ENCODE data around the gene BCAS3.

The BCAS3 gene

DNA sequence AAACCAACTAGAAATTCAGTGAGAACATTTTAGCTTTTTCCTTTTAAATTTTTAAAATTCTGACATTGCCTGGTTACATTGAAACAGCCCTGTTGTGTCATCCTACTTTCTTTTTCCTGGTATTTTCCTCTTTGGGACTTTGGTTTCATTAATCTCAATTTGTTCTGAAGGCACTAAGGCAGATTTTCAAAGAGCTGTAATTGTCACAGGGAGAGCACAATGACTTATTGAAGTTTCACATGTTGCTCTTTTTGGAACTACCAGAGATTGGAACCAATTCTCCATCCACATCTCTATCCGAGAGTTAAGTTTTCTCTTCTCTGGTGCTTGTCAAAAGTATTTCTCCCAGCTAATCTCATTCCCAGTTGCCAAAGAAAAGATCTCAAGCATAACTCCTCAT, 577.3 kb downstream of the BCAS3 start:
- H3K4me1 Mint-ChIP-seq: peaks cover 8% of the 10 kb centered on the region
- ATAC-seq (no peak), DNase-seq (ENCODE audit: low spot score in 2 of 2) (no peak)
- H3K27ac Mint-ChIP-seq: no peak overlapping the region
- H3K9me3 Mint-ChIP-seq: no peaks in the 10 kb centered on the region
- no peaks in the 10 kb centered on the region for H3K36me3 Mint-ChIP-seq
- H3K4me3 Mint-ChIP-seq: no peak overlapping the region

- no peak overlapping the region for H3K4me3 Mint-ChIP-seq
- peaks cover 6% of the 10 kb centered on the region for H3K4me1 Mint-ChIP-seq
- no peaks in the 10 kb centered on the region for H3K36me3 Mint-ChIP-seq
- ATAC-seq: no peak
- no peak overlapping the region for H3K27ac Mint-ChIP-seq
- no peaks in the 10 kb centered on the region for H3K9me3 Mint-ChIP-seq
- DNase-seq (ENCODE audit: low spot score in 2 of 2): no peak
These were observed 578.0 kb downstream of the BCAS3 start for GRCh38 chr17:61255647-61256046.

- ATAC-seq: no peak
- Mint-ChIP-seq H3K4me3 (no peak overlapping the region), H3K9me3 (no peaks in the 10 kb centered on the region), H3K27ac (no peak overlapping the region), H3K36me3 (no peaks in the 10 kb centered on the region), H3K4me1 (no peaks in the 10 kb centered on the region)
- no peak for DNase-seq (ENCODE audit: low spot score in 2 of 2)
These were observed 581.7 kb downstream of the BCAS3 start for GRCh38 chr17:61259360-61259759.

- DNase-seq (ENCODE audit: low spot score in 2 of 2) (no peak), ATAC-seq (no peak)
- no peaks in the 10 kb centered on the region for H3K4me1 Mint-ChIP-seq
- no peak overlapping the region for H3K4me3 Mint-ChIP-seq
- no peak overlapping the region for H3K27ac Mint-ChIP-seq
- no peaks in the 10 kb centered on the region for H3K36me3 Mint-ChIP-seq
- H3K9me3 Mint-ChIP-seq: no peaks in the 10 kb centered on the region
These were observed 582.6 kb downstream of the BCAS3 start for GRCh38 chr17:61260071-61260797.

DNA sequence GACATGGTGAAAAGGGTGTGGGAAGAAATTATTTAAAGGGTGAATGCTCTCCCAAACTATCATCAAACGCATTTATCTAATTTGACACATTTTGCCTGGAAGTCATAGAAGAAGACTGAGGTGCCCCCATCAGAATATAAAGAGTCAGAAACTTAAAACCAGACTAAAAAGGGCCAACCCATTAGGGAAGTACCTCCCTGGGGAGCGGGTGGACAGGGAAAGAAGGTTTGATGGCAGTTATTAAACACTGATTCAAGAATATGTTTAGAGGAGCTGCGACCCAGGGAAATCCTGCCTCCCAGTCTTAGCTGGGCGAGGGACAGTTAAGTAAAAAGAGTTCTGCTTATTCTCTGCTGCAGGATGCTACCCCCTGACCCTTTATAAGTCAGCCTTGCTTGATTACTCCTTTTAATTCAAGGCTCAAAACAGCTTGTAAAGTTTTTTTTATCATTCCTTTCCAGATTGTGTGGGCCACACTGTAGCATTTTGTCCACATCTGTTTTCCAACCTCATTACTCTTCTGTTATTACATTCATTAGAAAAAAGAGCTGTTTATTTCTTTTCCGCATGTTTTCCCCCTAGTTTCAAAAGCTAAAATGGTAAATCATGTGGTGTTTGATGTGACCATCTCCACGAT, 583.5 kb downstream of the BCAS3 start:
- H3K36me3 Mint-ChIP-seq: no peaks in the 10 kb centered on the region
- no peak overlapping the region for H3K4me3 Mint-ChIP-seq
- H3K27ac Mint-ChIP-seq: no peak overlapping the region
- DNase-seq (ENCODE audit: low spot score in 2 of 2) (no peak), ATAC-seq (no peak)
- no peaks in the 10 kb centered on the region for H3K9me3 Mint-ChIP-seq
- no peaks in the 10 kb centered on the region for H3K4me1 Mint-ChIP-seq

DNA sequence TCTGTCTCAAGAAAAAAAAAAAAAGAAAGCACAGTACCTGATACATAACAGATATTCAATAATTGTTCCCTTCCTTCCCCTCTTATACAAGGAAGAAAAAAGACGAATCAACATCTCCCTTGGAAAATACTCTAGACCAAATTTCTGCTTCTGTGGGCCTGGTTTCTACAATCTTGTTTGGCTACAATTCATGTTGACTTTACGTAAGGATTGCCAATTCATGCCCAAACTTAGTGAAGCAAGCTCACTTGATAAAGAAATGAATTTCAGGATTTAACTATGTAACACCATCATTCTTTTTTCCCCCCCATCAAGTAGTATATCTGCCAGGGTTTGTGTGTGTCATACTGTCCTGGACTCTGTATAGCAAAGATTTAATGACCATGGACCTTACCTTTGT, 587.7 kb downstream of the BCAS3 start:
- no peak overlapping the region for H3K4me3 Mint-ChIP-seq
- H3K9me3 Mint-ChIP-seq: no peaks in the 10 kb centered on the region
- no peaks in the 10 kb centered on the region for H3K4me1 Mint-ChIP-seq
- H3K36me3 Mint-ChIP-seq: no peaks in the 10 kb centered on the region
- DNase-seq (ENCODE audit: low spot score in 2 of 2) (no peak), ATAC-seq (no peak)
- no peak overlapping the region for H3K27ac Mint-ChIP-seq

- Mint-ChIP-seq H3K27ac (no peak overlapping the region), H3K4me1 (no peaks in the 10 kb centered on the region), H3K36me3 (no peaks in the 10 kb centered on the region), H3K4me3 (no peak overlapping the region), H3K9me3 (no peaks in the 10 kb centered on the region)
- peak; percentile 75 for ATAC-seq
- DNase-seq (ENCODE audit: low spot score in 2 of 2): no peak
These were observed 590.2 kb downstream of the BCAS3 start for GRCh38 chr17:61267847-61268246.

DNA sequence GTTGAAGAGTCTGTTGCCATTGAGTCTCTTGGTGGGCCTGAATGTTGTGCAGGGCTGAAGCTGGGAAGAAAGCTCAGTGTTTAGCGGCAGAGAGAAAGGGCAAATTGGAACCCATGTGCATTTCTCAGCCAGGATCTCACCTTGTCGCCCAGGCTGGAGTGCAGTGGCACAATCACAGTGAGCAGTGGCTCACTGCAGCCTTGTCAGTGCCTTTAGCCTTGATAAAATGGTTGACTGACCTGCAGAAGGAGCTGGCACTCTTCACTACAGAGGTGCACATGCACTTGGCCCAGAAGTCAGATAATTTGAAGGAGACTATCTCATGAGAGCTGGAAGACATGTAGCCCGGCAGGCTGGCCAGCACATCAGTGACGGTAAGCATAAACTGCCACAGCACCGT, 597.7 kb downstream of the BCAS3 start:
- Mint-ChIP-seq H3K36me3 (no peaks in the 10 kb centered on the region), H3K4me1 (peaks cover 14% of the 10 kb centered on the region), H3K9me3 (no peaks in the 10 kb centered on the region), H3K4me3 (no peak overlapping the region), H3K27ac (no peak overlapping the region)
- ATAC-seq (no peak), DNase-seq (ENCODE audit: low spot score in 2 of 2) (no peak)

DNA sequence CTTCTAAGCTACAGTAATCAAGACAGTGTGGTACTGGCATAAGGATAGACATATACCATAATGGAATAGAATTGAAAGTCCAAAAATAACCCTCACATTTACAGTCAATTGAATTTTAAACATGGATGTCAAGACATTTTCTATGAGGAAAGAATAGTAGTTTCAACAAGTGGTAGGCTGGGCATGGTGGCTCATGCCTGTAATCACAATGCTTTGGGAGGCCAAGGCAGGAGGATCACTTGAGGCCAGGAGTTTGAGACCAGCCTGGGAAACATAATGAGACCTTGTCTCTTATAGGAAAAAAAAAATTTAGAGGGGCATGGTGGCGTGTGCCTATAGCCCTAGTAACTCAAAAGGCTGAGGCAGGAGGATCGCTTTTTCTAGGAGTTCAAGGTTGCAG, 599.2 kb downstream of the BCAS3 start:
- ATAC-seq (no peak), DNase-seq (ENCODE audit: low spot score in 2 of 2) (no peak)
- H3K27ac Mint-ChIP-seq: no peak overlapping the region
- H3K36me3 Mint-ChIP-seq: no peaks in the 10 kb centered on the region
- no peak overlapping the region for H3K4me3 Mint-ChIP-seq
- peaks cover 15% of the 10 kb centered on the region for H3K4me1 Mint-ChIP-seq
- H3K9me3 Mint-ChIP-seq: no peaks in the 10 kb centered on the region

DNA sequence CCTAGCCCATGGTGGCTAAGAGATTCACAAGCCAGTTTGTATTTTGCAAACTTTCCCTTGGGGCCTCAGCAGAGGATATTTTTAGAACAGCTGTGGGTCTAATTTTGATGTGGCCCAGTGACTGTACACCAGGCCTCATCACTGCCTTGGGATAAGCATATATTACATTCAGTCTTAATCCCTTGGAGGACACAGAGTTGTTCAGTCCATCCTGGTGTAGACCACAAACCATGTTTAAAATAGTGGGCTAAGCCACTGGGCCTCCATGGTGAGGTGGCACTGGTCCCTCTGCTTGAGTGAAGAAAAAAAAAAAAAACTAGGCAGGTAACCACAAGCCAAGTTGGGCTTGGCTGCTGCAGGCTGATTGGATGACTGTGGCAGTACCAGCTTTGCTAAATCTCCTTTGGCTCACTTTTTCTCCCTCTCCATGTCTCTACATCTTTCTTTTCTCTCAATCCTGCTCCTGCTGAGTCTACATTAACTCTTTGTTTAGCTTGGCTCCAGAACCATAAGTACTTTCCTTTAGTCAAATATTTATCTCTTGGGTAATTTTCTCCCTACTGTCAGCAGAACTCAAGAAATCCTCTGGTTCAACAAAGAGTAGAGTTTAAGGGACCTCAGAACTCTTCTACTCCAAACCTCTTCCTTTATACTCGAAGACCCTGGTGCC, 602.0 kb downstream of the BCAS3 start:
- Mint-ChIP-seq H3K27ac (no peak overlapping the region), H3K9me3 (no peaks in the 10 kb centered on the region), H3K4me1 (peaks cover 15% of the 10 kb centered on the region), H3K4me3 (no peak overlapping the region), H3K36me3 (no peaks in the 10 kb centered on the region)
- DNase-seq (ENCODE audit: low spot score in 2 of 2) (no peak), ATAC-seq (peak; percentile 58)

DNA sequence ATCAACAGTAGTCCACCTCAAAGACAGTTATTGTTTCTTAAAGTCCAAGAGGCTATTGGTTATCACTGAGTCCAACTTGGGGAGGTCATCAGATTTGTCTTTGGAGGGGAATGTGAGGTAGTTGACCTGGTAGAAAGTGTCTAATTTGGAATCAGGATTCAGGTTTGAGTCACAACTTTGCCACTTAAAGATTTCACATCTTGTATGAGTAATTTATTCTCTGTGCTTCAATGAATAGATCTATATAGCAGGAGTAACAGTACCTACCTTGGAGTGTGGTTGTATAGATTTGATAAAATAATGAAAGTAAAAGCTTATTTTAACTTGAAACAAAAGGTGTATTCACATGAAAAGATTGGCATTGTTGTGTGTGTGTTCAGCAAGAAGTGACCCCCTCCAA, 602.7 kb downstream of the BCAS3 start:
- Mint-ChIP-seq H3K36me3 (no peaks in the 10 kb centered on the region), H3K4me1 (peaks cover 15% of the 10 kb centered on the region), H3K9me3 (no peaks in the 10 kb centered on the region), H3K27ac (no peak overlapping the region), H3K4me3 (no peak overlapping the region)
- peak; percentile 85 for ATAC-seq
- DNase-seq (ENCODE audit: low spot score in 2 of 2): no peak

DNA sequence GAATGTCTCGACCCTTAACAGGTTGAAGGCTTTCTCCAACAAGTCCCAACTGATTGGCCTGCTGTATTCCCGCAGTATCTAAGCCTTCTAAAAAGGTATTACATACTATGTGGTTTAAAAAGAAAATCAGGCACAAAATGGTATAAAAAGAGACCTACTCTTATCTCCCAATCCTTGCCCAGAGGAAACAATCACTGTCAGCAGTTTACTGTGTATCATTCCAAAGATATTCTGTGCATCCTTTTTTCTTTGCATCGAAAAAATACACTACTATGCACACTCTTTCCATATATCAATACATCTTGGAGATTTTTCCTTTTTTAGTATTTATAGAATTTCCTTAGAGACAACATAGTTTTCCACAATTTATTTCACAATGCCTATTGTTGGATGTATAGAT, 603.2 kb downstream of the BCAS3 start:
- no peaks in the 10 kb centered on the region for H3K36me3 Mint-ChIP-seq
- ATAC-seq (no peak), DNase-seq (ENCODE audit: low spot score in 2 of 2) (no peak)
- peaks cover 18% of the 10 kb centered on the region for H3K4me1 Mint-ChIP-seq
- no peaks in the 10 kb centered on the region for H3K9me3 Mint-ChIP-seq
- H3K4me3 Mint-ChIP-seq: no peak overlapping the region
- H3K27ac Mint-ChIP-seq: no peak overlapping the region

DNA sequence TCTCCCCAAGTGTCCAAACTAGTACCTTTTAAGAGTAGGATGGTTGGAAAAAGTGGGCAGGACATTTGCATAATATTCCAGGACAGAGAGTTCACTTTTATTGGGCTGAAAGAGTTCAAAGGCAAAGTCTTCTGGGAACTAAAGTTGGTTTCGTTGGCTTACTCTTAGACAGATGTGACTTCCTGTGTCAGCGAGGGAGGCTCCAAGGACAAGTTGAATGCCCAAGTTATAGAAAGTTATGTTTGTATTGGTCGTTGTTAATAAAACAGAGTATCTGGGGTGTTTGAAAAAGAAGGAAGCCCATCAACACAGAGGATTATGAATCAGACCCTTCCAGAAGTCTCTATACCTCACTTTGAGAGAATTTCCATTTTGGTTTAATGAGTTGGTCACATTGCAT, 604.7 kb downstream of the BCAS3 start:
- Mint-ChIP-seq H3K9me3 (no peaks in the 10 kb centered on the region), H3K27ac (no peak overlapping the region), H3K36me3 (no peaks in the 10 kb centered on the region), H3K4me3 (no peak overlapping the region), H3K4me1 (peaks cover 20% of the 10 kb centered on the region)
- DNase-seq (ENCODE audit: low spot score in 2 of 2) (no peak), ATAC-seq (no peak)

GRCh38 chr17:61283043-61283442, 605.4 kb downstream of the BCAS3 start:
- H3K9me3 Mint-ChIP-seq: no peaks in the 10 kb centered on the region
- peaks cover 20% of the 10 kb centered on the region for H3K4me1 Mint-ChIP-seq
- ATAC-seq (no peak), DNase-seq (ENCODE audit: low spot score in 2 of 2) (no peak)
- H3K4me3 Mint-ChIP-seq: no peak overlapping the region
- no peaks in the 10 kb centered on the region for H3K36me3 Mint-ChIP-seq
- no peak overlapping the region for H3K27ac Mint-ChIP-seq

DNA sequence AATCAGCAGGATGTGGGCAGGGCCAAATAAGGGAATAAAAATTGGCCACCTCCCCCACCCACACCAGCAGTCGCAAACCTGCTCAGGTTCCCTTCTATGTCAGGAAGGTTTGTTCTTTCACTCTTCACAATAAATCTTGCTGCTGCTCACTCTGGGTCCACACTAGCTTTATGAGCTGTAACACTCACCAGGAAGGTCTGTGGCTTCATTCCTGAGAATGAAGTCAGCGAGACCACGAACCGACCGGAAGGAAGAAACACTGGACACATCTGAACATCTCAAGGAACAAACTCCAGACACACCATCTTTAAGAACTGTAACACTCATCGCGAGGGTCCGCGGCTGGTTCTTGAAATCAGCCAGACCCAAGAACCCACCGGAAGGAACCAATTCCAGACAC, 606.5 kb downstream of the BCAS3 start:
- Mint-ChIP-seq H3K4me3 (no peak overlapping the region), H3K9me3 (no peaks in the 10 kb centered on the region), H3K36me3 (no peaks in the 10 kb centered on the region), H3K27ac (no peak overlapping the region), H3K4me1 (peaks cover 19% of the 10 kb centered on the region)
- no peak for DNase-seq (ENCODE audit: low spot score in 2 of 2)
- no peak for ATAC-seq

- DNase-seq (ENCODE audit: low spot score in 2 of 2) (no peak), ATAC-seq (no peak)
- no peak overlapping the region for H3K4me3 Mint-ChIP-seq
- H3K9me3 Mint-ChIP-seq: no peaks in the 10 kb centered on the region
- H3K36me3 Mint-ChIP-seq: no peaks in the 10 kb centered on the region
- H3K4me1 Mint-ChIP-seq: peaks cover 13% of the 10 kb centered on the region
- no peak overlapping the region for H3K27ac Mint-ChIP-seq
These were observed 607.1 kb downstream of the BCAS3 start for GRCh38 chr17:61284746-61285145.

Data from stimulated activated effector memory CD8-positive, alpha-beta T cell treated with anti-CD3 and anti-CD28 coated beads, Interleukin-12 subunit alpha, Interleukin-12 subunit beta, amount 100 ng/mL, for 72 hours (primary cell).